BLaER1 (cell line): ENCODE data around the gene MLLT3.

Source experiments
- H3K27ac ChIP-seq: shearing (Covaris generic); formaldehyde crosslinking; 2 replicates; pipeline ENCODE4 v1.8.1; 2022
- H3K27me3 ChIP-seq: shearing (Covaris generic); formaldehyde crosslinking; 2 replicates; pipeline ENCODE4 v1.8.1; 2022
- H3K36me3 ChIP-seq: shearing (Covaris generic); formaldehyde crosslinking; 2 replicates; pipeline ENCODE4 v1.8.1; 2022
- H3K4me1 ChIP-seq: shearing (Covaris generic); formaldehyde crosslinking; 2 replicates; pipeline ENCODE4 v1.8.1; 2022
- H3K4me2 ChIP-seq: shearing (Covaris generic); formaldehyde crosslinking; 2 replicates; pipeline ENCODE4 v1.8.1; 2022
- H3K4me3 ChIP-seq: shearing (Covaris generic); formaldehyde crosslinking; 2 replicates; pipeline ENCODE4 v1.8.1; 2022
- H3K9ac ChIP-seq: shearing (Covaris generic); formaldehyde crosslinking; 2 replicates; pipeline ENCODE4 v1.8.1; 2022
- H3K9me3 ChIP-seq: shearing (Covaris generic); formaldehyde crosslinking; 2 replicates; pipeline ENCODE4 v1.8.1; 2022
- H4K20me1 ChIP-seq: shearing (Covaris generic); formaldehyde crosslinking; 2 replicates; pipeline ENCODE4 v1.8.1; 2022
- Cebpa-rat ChIP-seq: shearing (Covaris generic); IDR thresholded peaks from 2 replicates; pipeline ENCODE4 v1.8.1; 2022

Gene MLLT3

DNA sequence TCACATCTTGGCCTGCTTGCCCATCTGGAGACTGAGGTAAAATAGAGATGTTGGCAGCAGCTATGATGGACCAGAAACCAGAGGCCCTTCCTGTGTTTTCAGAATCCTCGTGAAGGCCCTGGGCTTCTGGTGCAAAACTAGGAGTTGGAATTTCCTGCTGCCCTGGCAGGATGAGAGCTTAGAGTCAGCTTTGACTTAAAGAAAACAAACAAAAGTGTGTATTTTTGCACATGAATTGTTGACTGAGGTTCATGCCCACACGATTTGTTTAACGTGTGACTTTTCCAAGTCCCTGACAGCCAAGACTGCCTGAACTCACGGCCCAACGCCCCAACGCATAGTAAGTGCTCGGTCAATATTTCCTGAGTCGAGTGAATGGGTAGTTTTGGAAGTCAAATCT is 303.1 kb downstream of the MLLT3 start:
- H4K20me1 ChIP-seq: no peaks in the 10 kb centered on the region
- no peak overlapping the region for H3K27ac ChIP-seq
- no peaks in the 10 kb centered on the region for H3K4me1 ChIP-seq
- no peak overlapping the region for H3K9ac ChIP-seq
- H3K36me3 ChIP-seq: no peaks in the 10 kb centered on the region
- no peaks in the 10 kb centered on the region for H3K27me3 ChIP-seq
- no peak for TF ChIP-seq Cebpa-rat
- H3K4me2 ChIP-seq: no peak overlapping the region
- H3K9me3 ChIP-seq: no peaks in the 10 kb centered on the region
- no peak overlapping the region for H3K4me3 ChIP-seq

DNA sequence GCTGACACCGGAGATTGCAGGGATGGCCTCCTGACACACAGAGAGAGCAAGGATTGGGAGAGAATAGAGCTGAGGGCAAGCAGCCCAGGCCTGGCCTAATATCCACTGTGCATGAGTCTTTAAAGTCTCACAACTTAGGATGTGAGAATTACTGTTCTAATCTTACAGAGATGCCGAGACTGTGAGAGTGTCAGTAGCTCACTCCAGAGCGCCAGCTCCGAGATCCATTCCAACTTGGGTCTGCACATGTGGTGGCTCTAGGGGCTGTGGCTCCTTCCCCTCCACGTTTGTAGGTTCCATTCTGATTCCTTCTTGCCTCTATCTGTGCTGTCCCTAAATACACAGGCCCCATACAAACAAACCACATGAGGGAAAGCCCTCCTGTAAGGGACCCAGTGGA is 304.6 kb downstream of the MLLT3 start:
- Histone ChIP-seq H3K4me3 (no peak overlapping the region), H3K4me1 (no peaks in the 10 kb centered on the region), H4K20me1 (no peaks in the 10 kb centered on the region), H3K36me3 (no peaks in the 10 kb centered on the region), H3K4me2 (no peak overlapping the region), H3K9me3 (no peaks in the 10 kb centered on the region), H3K9ac (no peak overlapping the region), H3K27ac (no peak overlapping the region), H3K27me3 (no peaks in the 10 kb centered on the region)
- TF ChIP-seq Cebpa-rat: no peak

DNA sequence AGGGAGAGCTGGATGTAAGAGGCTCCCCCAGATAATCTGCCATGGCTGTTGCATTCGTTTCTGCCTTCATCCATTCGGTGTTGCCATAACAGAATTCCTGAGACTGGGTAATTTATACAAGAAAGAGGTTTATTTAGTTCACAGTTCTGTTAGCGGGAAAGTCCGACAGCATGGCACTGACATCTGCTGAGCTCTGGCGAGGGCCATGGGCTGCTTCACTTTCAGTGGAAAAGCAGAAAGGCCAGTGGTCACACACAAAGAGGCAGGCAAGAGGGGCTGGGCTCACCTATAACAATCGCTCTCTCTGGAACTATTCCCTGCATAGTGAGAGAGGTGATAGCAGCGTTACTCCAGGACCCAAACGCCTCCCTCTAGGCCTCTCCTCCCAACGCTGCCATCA is 305.9 kb downstream of the MLLT3 start:
- Histone ChIP-seq H3K4me1 (no peaks in the 10 kb centered on the region), H3K36me3 (no peaks in the 10 kb centered on the region), H4K20me1 (no peaks in the 10 kb centered on the region), H3K9ac (no peak overlapping the region), H3K27ac (no peak overlapping the region), H3K27me3 (no peaks in the 10 kb centered on the region), H3K9me3 (no peaks in the 10 kb centered on the region), H3K4me3 (no peak overlapping the region), H3K4me2 (no peak overlapping the region)
- TF ChIP-seq Cebpa-rat: no peak

DNA sequence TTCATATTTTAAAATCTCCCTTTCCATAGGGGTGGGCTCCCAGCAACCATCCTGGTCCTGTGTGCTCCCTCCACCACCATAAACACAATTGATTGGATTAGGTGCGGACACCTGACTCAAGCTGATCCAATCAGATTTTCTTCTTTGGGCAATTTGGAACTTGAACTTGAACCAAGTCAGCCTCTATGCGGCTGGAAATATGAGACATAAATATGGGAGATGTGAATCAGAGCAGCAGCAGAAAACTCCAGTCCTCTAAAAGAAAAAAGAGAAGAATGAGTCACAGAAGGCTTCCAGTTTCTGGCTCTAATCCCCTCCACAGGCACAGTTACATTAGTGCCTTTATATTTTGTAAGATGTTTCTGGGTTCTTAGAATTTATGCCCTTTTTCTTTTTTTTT is 306.6 kb downstream of the MLLT3 start:
- H3K36me3 ChIP-seq: no peaks in the 10 kb centered on the region
- TF ChIP-seq Cebpa-rat: no peak
- H3K4me1 ChIP-seq: no peaks in the 10 kb centered on the region
- H3K9me3 ChIP-seq: no peaks in the 10 kb centered on the region
- H3K4me3 ChIP-seq: no peak overlapping the region
- no peak overlapping the region for H3K9ac ChIP-seq
- no peak overlapping the region for H3K27ac ChIP-seq
- H4K20me1 ChIP-seq: no peaks in the 10 kb centered on the region
- H3K27me3 ChIP-seq: no peaks in the 10 kb centered on the region
- H3K4me2 ChIP-seq: no peak overlapping the region

DNA sequence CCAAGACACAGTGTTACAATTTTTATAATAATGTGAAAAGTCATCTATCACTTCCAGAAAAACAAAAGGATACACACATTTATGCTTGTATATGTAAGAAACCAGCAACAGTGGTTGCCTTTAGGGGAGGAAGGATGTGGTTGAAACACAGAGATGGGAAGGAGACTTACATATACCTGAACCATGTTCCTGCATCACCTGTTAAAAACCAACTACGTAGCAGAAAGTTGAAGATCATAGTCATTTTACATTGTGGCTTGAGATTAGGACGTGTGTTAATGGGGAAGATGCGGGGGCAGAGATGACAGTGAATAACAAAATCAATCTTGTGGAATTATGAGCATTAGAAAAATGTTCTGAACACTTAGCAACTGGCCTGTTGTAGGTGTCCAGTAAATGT is 307.3 kb downstream of the MLLT3 start:
- H3K27ac ChIP-seq: no peak overlapping the region
- H3K4me1 ChIP-seq: no peaks in the 10 kb centered on the region
- H3K36me3 ChIP-seq: no peaks in the 10 kb centered on the region
- no peak overlapping the region for H3K9ac ChIP-seq
- TF ChIP-seq Cebpa-rat: no peak
- no peak overlapping the region for H3K4me2 ChIP-seq
- no peaks in the 10 kb centered on the region for H3K27me3 ChIP-seq
- no peaks in the 10 kb centered on the region for H3K9me3 ChIP-seq
- H3K4me3 ChIP-seq: no peak overlapping the region
- no peaks in the 10 kb centered on the region for H4K20me1 ChIP-seq

DNA sequence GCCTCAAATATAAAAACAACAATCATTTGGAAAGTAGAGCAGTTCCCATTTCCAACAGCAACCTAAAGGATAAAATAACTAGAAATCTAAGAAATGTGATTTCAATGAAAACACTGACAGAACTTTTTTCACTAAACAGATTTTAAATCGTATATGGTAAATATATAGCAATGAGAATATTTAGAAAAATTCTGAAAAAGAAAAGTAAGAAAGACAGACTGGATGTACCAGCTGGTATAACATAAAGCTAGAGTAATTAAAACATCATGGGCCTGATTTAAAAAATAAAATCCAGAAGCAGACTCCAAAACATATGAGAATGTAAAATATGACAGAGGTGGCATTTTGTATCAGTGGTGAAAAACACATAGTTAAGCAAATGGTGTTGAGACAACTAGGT is 308.9 kb downstream of the MLLT3 start:
- Histone ChIP-seq H3K4me1 (no peaks in the 10 kb centered on the region), H3K4me3 (no peak overlapping the region), H3K9ac (no peak overlapping the region), H3K27me3 (no peaks in the 10 kb centered on the region), H3K9me3 (no peaks in the 10 kb centered on the region), H3K27ac (no peak overlapping the region), H3K36me3 (no peaks in the 10 kb centered on the region), H3K4me2 (no peak overlapping the region), H4K20me1 (no peaks in the 10 kb centered on the region)
- no peak for TF ChIP-seq Cebpa-rat

DNA sequence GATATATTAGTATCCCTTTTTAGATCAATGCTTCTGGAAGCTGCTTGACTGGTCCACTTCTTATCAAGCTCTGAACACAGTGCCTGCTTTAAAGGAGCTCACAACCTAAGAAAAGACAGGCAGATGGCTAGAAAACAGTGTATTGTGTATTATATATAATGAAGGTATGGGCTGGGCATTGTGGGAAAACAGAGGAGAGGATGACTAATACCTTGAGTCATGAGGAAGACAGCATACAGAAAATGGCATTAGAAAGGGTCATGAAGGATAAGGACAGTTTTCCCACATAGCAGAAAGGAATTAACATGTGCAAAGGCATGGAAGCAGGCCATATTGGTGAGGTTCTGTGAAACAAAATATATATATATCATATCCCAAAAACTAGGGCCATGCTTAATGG is 309.6 kb downstream of the MLLT3 start:
- no peaks in the 10 kb centered on the region for H3K27me3 ChIP-seq
- no peaks in the 10 kb centered on the region for H3K36me3 ChIP-seq
- H3K27ac ChIP-seq: no peak overlapping the region
- no peak overlapping the region for H3K4me2 ChIP-seq
- no peaks in the 10 kb centered on the region for H3K9me3 ChIP-seq
- H3K4me3 ChIP-seq: no peak overlapping the region
- H4K20me1 ChIP-seq: no peaks in the 10 kb centered on the region
- no peak for TF ChIP-seq Cebpa-rat
- H3K4me1 ChIP-seq: no peaks in the 10 kb centered on the region
- H3K9ac ChIP-seq: no peak overlapping the region

DNA sequence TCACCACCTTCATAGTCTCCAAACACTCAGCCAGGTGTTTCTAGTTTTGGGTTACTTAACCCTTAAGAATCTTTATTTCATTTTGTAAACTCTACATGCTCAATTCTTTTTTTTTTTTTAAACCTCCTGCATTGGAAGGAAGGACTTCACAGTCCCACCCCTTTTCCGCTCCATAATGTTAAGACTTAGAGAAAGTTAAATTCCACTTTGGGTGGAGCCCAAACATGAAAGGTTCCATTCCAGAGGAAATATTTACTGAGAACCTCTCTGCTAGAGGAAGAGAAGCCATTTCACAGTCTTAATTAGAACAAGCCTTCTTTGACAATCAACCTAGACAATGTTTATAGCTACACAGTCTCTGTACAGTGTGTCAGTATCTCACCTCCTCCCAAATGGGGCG is 312.3 kb downstream of the MLLT3 start:
- H3K4me2 ChIP-seq: no peak overlapping the region
- H3K27ac ChIP-seq: no peak overlapping the region
- no peaks in the 10 kb centered on the region for H4K20me1 ChIP-seq
- no peak overlapping the region for H3K4me3 ChIP-seq
- H3K36me3 ChIP-seq: no peaks in the 10 kb centered on the region
- H3K27me3 ChIP-seq: no peaks in the 10 kb centered on the region
- TF ChIP-seq Cebpa-rat: no peak
- no peaks in the 10 kb centered on the region for H3K9me3 ChIP-seq
- H3K9ac ChIP-seq: no peak overlapping the region
- H3K4me1 ChIP-seq: no peaks in the 10 kb centered on the region

DNA sequence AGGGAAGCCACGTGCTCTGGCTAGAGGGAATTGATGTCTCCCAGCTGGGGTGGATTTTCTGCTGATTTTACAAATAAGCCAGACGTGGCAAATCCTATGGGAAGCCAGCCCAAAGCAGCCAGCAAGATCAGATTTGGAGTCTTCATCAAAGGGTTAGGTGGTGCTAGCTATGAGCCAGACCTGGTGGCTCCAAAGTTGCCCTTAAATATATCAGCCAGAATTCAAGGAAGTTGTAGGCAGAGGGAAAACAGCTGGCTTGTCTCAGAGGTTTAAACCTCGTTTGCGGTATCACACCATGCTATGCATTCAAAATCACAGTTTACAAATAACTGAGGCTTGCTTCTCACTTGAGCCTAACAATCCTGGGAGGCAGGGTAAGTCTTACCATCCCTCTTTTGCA is 313.2 kb downstream of the MLLT3 start:
- Histone ChIP-seq H3K4me3 (no peak overlapping the region), H3K27ac (no peak overlapping the region), H3K9me3 (no peaks in the 10 kb centered on the region), H3K36me3 (no peaks in the 10 kb centered on the region), H3K4me1 (no peaks in the 10 kb centered on the region), H3K4me2 (no peak overlapping the region), H3K27me3 (no peaks in the 10 kb centered on the region), H3K9ac (no peak overlapping the region), H4K20me1 (no peaks in the 10 kb centered on the region)
- no peak for TF ChIP-seq Cebpa-rat

DNA sequence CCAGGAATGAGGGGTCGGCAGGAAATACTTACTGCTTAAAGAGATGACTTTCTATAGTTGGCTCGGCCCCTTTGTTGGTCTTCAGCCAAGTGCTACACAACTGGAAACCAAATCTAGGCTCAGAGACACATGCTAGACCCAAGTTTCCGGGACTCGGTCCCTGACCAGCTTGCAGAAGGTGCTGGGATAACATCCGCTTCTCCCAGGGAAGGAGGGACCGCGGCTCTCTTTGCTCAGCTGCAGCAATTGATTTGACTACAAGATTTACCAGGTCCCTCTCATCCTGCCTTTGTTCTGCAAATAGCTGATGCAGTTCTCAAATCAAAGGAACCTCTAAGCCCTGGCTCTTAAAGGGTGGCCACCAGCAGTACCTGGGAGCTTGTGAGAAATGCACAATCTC is 314.7 kb downstream of the MLLT3 start:
- Histone ChIP-seq H3K4me2 (no peak overlapping the region), H4K20me1 (no peaks in the 10 kb centered on the region), H3K27ac (no peak overlapping the region), H3K36me3 (no peaks in the 10 kb centered on the region), H3K4me1 (no peaks in the 10 kb centered on the region), H3K9me3 (no peaks in the 10 kb centered on the region), H3K27me3 (no peaks in the 10 kb centered on the region), H3K9ac (no peak overlapping the region), H3K4me3 (no peak overlapping the region)
- TF ChIP-seq Cebpa-rat: no peak

DNA sequence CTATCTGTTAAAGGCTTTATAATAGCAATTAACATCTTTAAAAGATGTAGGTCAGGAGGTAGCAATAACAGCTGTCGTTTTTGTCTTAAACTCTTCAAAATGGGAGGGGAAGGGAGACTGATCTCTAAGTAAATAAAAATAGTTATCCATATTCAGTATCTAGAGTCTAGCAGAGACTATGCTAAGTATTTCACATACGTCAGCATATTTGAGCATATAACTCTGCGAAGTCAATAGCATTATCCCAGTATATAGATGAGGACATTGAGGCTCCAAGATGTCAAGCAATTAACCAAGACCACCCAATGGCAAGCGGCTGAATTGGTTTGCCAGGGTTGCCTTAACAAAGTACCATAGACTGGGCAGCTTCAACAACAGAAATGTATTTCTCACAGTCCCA is 316.8 kb downstream of the MLLT3 start:
- Histone ChIP-seq H3K27ac (no peak overlapping the region), H4K20me1 (no peaks in the 10 kb centered on the region), H3K4me1 (no peaks in the 10 kb centered on the region), H3K9me3 (no peaks in the 10 kb centered on the region), H3K9ac (no peak overlapping the region), H3K4me3 (no peak overlapping the region), H3K36me3 (no peaks in the 10 kb centered on the region), H3K27me3 (no peaks in the 10 kb centered on the region), H3K4me2 (no peak overlapping the region)
- no peak for TF ChIP-seq Cebpa-rat
